Activated T-cell treated with anti-CD3 and anti-CD28 coated beads for 4 hours (primary cell): ENCODE measurements around the gene IPO9.

Source experiments
- DNase-seq: peaks from one replicate; pipeline ENCODE4 v3.0.0-alpha.2; 2020

IPO9 gene

GRCh38 chr1:201907621-201908020 is 78.7 kb downstream of the IPO9 start:
- no peak for DNase-seq

GRCh38 chr1:201911826-201912571 is 83.0 kb downstream of the IPO9 start:
- no peak for DNase-seq

DNA sequence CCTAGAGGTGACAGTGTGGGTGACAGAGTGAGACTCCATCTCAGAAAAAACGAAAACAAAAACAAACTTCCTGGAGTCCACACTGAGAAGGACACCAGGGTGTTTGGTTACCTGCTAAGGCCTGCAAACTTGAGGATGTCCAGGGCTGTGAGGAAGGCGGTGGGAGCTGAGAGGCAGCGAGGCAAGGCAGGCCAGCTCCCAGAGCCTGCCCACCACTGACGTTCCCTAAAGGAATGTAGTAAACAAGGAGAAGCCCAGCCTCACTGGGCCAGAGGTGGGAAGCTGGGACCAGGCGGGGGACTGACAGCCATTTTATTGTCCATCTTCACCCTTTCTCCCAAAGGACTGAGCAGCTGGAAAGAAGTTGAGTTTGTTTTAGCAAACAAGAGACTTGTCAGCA is 83.9 kb downstream of the IPO9 start:
- no peak for DNase-seq

GRCh38 chr1:201914456-201915235 is 85.7 kb downstream of the IPO9 start:
- DNase-seq, result no peak

- no peak for DNase-seq
Measured at GRCh38 chr1:201916649-201917249, 87.8 kb downstream of the IPO9 start.

DNA sequence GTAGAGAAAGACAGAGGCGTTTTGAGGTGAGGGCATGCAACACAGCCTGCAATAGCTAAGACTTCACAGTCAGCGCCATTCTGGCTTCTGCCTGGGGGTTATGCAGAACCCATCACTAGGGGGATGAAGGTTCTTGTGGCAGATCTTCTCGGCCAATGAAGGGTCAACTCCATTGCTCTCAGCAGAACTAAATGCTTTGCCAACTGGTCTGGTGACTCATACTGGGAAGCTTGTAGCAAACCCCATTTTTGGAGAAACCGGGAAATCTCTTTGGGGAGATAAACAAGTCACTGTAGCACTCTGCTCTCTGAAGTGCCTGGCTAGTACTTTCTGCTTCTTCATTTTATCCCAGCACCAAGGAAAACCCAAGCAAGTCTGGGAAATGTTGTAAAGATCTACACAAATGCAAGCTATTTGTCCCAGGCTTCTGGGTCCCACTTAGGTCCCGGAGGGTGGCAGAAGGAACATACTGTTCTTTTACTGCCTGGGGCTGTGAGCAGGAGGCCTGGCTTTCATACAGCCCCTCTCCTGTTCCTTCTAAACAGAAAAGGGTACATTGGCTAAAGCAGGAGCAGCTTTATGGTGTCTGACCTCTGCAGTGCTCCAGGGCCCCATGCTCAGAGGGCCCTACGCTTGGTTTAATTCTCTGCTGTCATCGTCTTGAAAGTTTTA is 88.5 kb downstream of the IPO9 start:
- DNase-seq, result no peak

- no peak for DNase-seq
Measured at GRCh38 chr1:201918343-201918742, 89.4 kb downstream of the IPO9 start.

DNA sequence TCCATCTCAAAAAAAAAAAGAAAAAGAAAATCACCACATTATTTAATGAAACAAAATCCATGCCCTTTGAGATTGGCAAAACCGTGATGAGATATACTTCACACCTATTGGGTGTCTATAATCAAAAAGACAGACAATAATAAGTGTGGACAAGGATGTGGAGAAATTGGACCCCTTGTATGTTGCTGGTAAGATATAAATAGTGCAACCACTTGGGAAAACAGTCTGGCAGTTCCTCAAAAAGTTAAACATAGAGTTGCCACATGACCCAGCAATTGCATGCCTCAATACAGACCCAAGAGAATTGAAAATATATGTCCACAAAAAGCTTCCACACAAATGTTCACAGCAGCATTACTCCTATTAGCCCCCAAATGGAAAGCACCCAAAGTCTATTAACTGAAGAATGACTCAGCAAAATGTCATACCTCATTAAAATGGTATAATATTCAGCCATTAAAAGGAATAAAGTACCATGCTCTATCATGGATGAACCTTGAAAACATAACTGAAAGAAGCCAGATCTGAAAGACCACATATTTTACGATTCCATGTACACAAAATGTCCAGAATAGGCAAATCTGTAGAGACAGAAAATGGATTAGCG is 93.1 kb downstream of the IPO9 start:
- DNase-seq, result no peak

DNA sequence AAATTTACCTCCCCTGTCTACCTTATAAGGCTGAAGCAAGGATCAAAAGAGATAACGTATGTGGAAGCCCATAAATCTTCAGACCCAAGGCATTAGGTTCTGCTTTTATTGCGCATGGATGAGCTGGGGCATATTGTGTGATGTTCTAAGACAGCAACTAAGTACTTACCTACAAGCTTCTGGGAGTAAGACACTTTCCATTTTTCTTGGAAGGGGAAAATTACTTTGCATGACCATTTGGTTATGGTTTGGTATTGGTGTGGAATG is 96.3 kb downstream of the IPO9 start:
- DNase-seq, result no peak

DNA sequence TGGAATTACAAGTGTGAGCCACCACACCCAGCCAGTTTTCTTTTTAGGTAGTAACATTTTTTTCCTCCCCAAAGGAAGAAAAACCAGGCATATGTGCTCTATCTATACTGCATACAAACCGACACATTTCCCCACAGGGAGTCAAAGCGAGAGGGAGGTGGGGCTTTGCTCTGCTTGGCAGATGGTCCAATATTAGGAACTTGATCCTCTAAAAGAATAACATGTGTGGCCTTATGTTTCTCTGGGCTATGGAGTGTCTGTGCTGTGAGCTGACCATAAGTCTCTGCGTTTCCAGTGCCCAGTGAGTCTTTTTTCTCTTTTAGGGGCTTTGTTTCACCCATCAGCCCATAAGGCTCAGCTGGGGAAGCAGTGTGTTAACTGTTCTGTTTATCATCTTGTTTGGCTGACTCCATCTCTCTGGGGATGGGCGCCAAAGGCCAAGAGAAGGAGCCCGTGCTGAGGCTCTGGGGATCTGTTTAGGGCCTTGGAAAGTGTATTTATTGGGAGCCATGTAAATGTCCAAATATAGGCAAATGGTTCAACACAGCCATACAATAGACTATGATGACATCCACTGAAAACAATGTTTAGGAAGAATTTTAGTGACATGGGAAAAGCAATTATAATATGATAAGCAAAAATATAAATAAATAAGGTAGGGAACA is 97.2 kb downstream of the IPO9 start:
- no peak for DNase-seq

GRCh38 chr1:201928266-201928665 is 99.3 kb downstream of the IPO9 start:
- no peak for DNase-seq

DNA sequence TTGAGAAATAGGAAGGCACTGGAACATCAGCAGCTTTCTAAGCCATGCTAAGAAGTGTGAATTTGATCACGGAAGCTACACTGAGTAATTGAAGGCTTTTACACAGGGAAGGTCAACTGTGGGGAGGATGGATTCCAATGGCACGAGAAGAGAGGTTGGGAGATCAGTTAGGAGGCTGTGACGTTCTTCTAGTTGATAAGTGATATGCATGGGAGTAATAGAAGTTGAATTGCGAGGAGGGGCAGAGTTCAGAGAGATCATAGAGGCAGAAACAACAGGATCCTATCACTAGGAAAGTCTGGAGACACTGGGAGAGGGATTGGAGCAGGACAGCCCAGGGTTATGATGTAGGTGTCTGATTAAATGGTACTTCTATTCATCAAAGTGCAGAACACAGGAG is 101.2 kb downstream of the IPO9 start:
- no peak for DNase-seq

DNA sequence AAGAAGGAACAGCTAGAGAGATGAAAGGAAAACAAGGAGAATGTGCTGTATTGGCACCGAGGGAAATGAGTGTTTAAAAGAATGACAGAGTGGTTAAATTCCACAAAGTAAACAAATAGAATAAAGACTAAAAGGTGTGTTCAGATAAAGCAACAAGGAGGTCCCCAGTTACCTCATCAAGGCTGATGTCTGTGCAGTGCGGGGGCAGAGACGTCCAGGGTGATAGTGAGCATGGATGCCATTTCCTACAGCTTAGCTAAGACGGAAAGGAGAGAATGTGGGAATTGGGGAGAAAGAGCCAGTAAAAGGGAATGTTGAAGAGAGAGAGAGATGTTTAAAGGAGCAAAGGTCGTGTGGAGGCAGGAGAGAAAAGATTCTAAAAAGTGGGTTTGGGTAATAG is 101.8 kb downstream of the IPO9 start:
- DNase-seq, result no peak
